MCF 10A (cell line): ENCODE results near the gene OBSL1. TPM values are rescaled to one million over a fixed set of nuclear protein-coding genes. Genes with fewer than 3 reads are reported as not detected.

Source experiments
- BruUV-seq: library from RNA; stranded (reverse); fragments of 400-500 nt; replicated peaks from 2 replicates; lab custom pipeline; 2021; lab: Mats Ljungman, UMichigan
- CTCF ChIA-PET: fragments of 300-600 bp; sonication (Branson Sonifier 250); formaldehyde crosslinking; extraction: SDS; loops from one replicate; lab custom pipeline; 2021; ENCODE audit warnings: antibody characterized with exemption, inconsistent platforms; lab: Yijun Ruan, JAX
- POLR2A ChIA-PET: fragments of 300-600, 350-650 bp; sonication (Branson Sonifier 250); formaldehyde crosslinking; extraction: SDS; loops from one replicate; lab custom pipeline; 2020; ENCODE audit warnings: antibody characterized with exemption, inconsistent platforms; lab: Yijun Ruan, JAX
- DNase-seq: peaks from one replicate; pipeline ENCODE4 v3.0.0-alpha.2; 2018; ENCODE audit not compliant: unreplicated experiment
- H3K27ac Mint-ChIP-seq: one replicate; pipeline ENCODE4 v1.8.0; 2022; ENCODE audit warnings: mild to moderate bottlenecking, low read depth, mixed read lengths; ENCODE audit not compliant: unreplicated experiment
- H3K27me3 Mint-ChIP-seq: one replicate; pipeline ENCODE4 v1.8.0; 2022; ENCODE audit warnings: mixed read lengths; ENCODE audit not compliant: insufficient read depth, unreplicated experiment
- H3K36me3 Mint-ChIP-seq: one replicate; pipeline ENCODE4 v1.8.0; 2022; ENCODE audit warnings: mild to moderate bottlenecking, moderate library complexity, mixed read lengths; ENCODE audit not compliant: insufficient read depth, unreplicated experiment
- H3K4me1 Mint-ChIP-seq: one replicate; pipeline ENCODE4 v1.8.0; 2022; ENCODE audit warnings: mixed read lengths; ENCODE audit not compliant: insufficient read depth, unreplicated experiment
- H3K4me3 Mint-ChIP-seq: one replicate; pipeline ENCODE4 v1.8.0; 2022; ENCODE audit warnings: mild to moderate bottlenecking, moderate library complexity, mixed read lengths; ENCODE audit not compliant: unreplicated experiment
- H3K9me3 Mint-ChIP-seq: one replicate; pipeline ENCODE4 v1.8.0; 2022; ENCODE audit warnings: mixed read lengths; ENCODE audit not compliant: unreplicated experiment
- CTCF ChIP-seq: fragments of 200-600 bp; IDR thresholded peaks from one replicate; pipeline ENCODE4 v1.8.0; 2022; ENCODE audit warnings: antibody characterized with exemption, mild to moderate bottlenecking; ENCODE audit not compliant: unreplicated experiment
- intact Hi-C: fragments of 100-400 bp; cut with micrococcal nuclease; formaldehyde crosslinking; loops from 2 replicates; pipeline ENCODE4 v1.14.1; 2022
- total RNA-seq: library from RNA; stranded (reverse); gene quantifications from 2 replicates; pipeline ENCODE4 v1.2.3, GENCODE V29; 2022

OBSL1 gene
- total RNA-seq, 1 experiment from 2014 or later = 29.0 TPM

DNA sequence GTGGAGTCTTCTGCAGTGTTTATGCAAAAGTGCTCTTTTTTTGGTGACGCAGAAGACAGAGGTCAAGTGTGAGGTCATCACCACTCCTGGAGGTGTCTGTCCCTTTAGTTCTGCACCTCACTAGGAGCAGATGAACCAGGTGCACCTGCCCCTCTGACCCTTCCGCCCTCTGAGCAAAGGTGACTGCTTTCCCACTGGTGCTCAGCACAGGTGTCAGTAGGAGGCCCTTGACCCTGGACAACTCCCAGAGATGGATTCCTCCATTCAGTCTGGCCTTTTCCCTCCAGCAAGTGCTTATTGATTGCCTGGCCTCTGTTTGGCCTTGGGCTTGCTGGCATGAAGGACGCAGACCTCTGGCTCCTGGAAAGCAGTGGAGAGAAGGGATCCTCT lies 47.4 kb upstream of the OBSL1 start:
- H3K4me3 Mint-ChIP-seq = no peak overlapping the region
- ChIA-PET CTCF (interaction anchor here (1.8 kb wide), 1 partner anchor 12 kb away, joined by 5 read pairs; no protein-coding TSS in a partner anchor), POLR2A (interaction anchor here (1.2 kb wide), 1 partner anchor 20 kb away, joined by 3 read pairs; no protein-coding TSS in a partner anchor)
- no peaks in the 10 kb centered on the region for H3K9me3 Mint-ChIP-seq
- no peak for TF ChIP-seq CTCF
- intact Hi-C loops = no loop called here
- no peaks in the 10 kb centered on the region for H3K4me1 Mint-ChIP-seq
- no peak overlapping the region for H3K27ac Mint-ChIP-seq
- peaks cover 6% of the 10 kb centered on the region for H3K36me3 Mint-ChIP-seq
- BruUV-seq = no TSS peak
- no peak for DNase-seq
- H3K27me3 Mint-ChIP-seq = peaks cover 17% of the 10 kb centered on the region

DNA sequence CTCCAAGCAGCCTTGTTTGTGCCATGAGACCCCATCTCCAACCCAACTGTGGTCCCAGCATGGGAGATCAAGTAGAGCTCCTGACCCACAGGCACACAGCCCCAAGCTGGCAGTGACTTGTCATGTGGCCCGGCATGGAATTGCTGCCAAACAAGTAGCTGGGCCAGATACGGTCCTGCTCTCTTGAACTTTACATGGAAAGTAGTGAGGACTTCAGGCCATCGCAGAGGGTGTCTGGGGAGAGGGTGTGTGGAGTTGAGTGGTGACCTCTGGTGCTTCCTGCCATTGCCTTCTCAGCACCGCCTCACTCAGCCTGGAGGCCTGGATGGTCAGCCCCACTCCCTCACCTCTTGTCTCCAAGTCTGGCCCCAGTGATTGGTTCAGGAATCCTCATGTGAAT lies 45.2 kb upstream of the OBSL1 start:
- CTCF ChIA-PET = no interaction called here
- Mint-ChIP-seq H3K27ac (no peak overlapping the region), H3K9me3 (no peaks in the 10 kb centered on the region), H3K4me1 (no peaks in the 10 kb centered on the region), H3K36me3 (peaks cover 6% of the 10 kb centered on the region), H3K4me3 (no peak overlapping the region), H3K27me3 (peaks cover 7% of the 10 kb centered on the region)
- TF ChIP-seq CTCF = no peak
- POLR2A ChIA-PET = interaction anchor here (1.1 kb wide), 1 partner anchor 19 kb away, joined by 3 read pairs; the partner anchor contains the start of gene STK11IP
- DNase-seq = no peak
- intact Hi-C loops = no loop called here
- BruUV-seq = no TSS peak

GRCh38 chr2:219615894-219616293 lies 44.6 kb upstream of the OBSL1 start:
- no peaks in the 10 kb centered on the region for H3K9me3 Mint-ChIP-seq
- no peak for TF ChIP-seq CTCF
- H3K36me3 Mint-ChIP-seq = peaks cover 6% of the 10 kb centered on the region
- no TSS peak for BruUV-seq
- no peaks in the 10 kb centered on the region for H3K4me1 Mint-ChIP-seq
- POLR2A ChIA-PET = interaction anchor here (1.1 kb wide), 1 partner anchor 19 kb away, joined by 3 read pairs; the partner anchor contains the start of gene STK11IP
- H3K27me3 Mint-ChIP-seq = no peaks in the 10 kb centered on the region
- intact Hi-C loops = no loop called here
- CTCF ChIA-PET = interaction anchor here (0.9 kb wide), 1 partner anchor 86 kb away, joined by 3 read pairs; no protein-coding TSS in a partner anchor
- H3K27ac Mint-ChIP-seq = no peak overlapping the region
- no peak for DNase-seq
- no peak overlapping the region for H3K4me3 Mint-ChIP-seq

GRCh38 chr2:219615036-219615435 lies 43.7 kb upstream of the OBSL1 start:
- no peak for TF ChIP-seq CTCF
- DNase-seq = no peak
- Mint-ChIP-seq H3K27ac (no peak overlapping the region), H3K4me1 (no peaks in the 10 kb centered on the region), H3K27me3 (no peaks in the 10 kb centered on the region), H3K9me3 (no peaks in the 10 kb centered on the region), H3K36me3 (peaks cover 5% of the 10 kb centered on the region), H3K4me3 (no peak overlapping the region)
- CTCF ChIA-PET = interaction anchor here (0.9 to 1.4 kb wide), 2 partner anchors 55 to 85 kb away, joined by 3 to 4 read pairs; no protein-coding TSS in a partner anchor
- BruUV-seq = no TSS peak
- intact Hi-C loops = no loop called here
- POLR2A ChIA-PET = interaction anchor here (0.7 kb wide), 1 partner anchor 18 kb away, joined by 3 read pairs; the partner anchor contains the start of gene STK11IP
